HG02852 (cell line): ENCODE results near the gene XRCC2.
"Not testable (repeated sequence)": the region's sequence is repeated elsewhere in the genome, so short reads cannot be mapped to it uniquely, and the experiment has no call there.

Experiments used
- ATAC-seq: cut with Tn5 transposase; IDR thresholded peaks from one replicate; pipeline ENCODE4 v1.9.1; 2021; ENCODE audit warnings: mild to moderate bottlenecking, moderate library complexity; ENCODE audit not compliant: unreplicated experiment

XRCC2 gene

GRCh38 chr7:152666078-152666477, 9.9 kb downstream of the XRCC2 start:
- no peak for ATAC-seq

- no peak for ATAC-seq
Measured at GRCh38 chr7:152664636-152665035, 11.3 kb downstream of the XRCC2 start.

GRCh38 chr7:152663931-152664330, 12.0 kb downstream of the XRCC2 start:
- no peak for ATAC-seq

DNA sequence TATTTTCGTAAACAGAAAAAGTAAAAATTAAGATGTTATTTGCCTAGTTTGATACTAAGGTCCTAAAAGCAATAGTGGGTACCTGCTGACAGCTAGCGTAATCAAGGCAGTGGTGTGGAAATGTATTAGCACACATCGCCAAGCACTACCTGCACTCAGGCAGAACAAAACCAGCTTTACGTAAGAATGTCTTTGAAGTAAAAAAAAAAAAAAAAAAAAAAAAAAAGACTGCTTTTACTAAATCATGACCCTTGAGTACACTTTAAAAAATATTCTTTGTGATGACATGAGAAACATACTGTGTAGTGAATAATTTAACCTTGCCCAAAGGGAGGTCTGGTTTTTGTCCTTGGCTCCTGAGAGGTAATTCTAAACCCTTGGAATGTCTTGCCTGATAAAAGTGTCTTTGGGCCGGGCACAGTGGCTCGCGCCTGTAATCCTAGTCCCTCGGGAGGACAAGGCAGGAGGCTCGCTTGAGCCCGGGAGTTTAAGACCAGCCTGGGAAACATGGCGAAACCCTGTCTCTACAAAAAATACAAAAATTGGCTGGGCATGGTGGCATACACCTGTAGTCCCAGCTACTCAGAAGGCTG, 12.7 kb downstream of the XRCC2 start:
- no peak for ATAC-seq

GRCh38 chr7:152661479-152661878, 14.5 kb downstream of the XRCC2 start:
- no peak for ATAC-seq

GRCh38 chr7:152660021-152660420, 15.9 kb downstream of the XRCC2 start:
- ATAC-seq, result no peak

DNA sequence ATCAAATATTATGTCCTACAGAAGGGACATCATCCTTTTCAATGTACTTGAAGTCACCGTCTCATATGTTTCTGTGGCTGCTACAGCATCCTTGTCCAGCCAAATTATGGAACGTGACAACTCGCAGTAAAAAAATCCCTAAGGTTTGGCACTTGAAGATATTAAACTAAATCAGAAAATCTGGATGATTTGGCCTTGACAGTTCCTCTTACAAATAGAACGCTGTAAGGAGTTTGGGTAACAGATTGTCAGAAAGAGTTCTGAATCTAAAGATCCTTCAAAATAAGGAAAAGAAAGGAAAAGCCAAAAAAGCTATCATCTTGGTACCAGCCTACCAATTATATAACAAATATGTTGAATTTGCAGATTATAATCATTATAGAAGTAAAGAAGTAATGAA, 21.0 kb downstream of the XRCC2 start:
- ATAC-seq, result no peak

DNA sequence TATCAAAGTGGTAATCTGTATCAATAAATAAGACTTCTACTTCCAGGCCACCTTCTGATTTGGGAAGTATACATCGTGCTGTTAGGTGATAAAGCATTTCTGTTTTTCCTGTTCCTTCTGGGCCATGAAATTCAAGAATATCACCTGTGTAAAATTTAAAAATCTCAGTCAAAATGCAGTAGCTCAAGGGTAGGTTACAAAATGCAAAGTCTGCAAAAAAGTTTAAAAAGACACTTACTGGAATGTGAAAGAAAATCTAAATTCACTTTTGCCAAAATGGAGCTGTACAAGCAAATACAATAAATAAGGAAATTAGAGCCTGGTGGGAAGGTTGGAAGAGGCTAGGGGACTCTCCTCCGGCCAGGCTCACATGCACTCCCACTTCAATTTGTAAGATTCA, 26.7 kb downstream of the XRCC2 start:
- ATAC-seq, result no peak

DNA sequence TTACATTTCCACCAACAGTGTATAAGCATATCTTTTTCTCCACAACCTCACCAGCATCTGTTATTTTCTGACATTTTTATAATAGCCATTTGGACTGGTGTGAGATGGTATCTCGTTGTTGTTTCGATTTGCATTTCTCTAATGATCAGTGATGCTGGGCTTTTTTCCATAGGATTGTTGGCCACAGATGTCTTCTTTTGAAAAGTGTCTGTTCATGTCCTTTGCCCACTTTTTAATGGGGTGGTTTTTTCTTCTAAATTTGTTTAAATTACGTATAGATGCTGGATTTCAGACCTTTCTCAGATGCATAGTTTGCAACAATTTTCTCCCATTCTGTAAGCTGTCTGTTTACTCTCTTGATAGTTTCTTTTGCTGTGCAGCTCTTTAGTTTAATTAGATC, 28.9 kb downstream of the XRCC2 start:
- ATAC-seq, result no peak

DNA sequence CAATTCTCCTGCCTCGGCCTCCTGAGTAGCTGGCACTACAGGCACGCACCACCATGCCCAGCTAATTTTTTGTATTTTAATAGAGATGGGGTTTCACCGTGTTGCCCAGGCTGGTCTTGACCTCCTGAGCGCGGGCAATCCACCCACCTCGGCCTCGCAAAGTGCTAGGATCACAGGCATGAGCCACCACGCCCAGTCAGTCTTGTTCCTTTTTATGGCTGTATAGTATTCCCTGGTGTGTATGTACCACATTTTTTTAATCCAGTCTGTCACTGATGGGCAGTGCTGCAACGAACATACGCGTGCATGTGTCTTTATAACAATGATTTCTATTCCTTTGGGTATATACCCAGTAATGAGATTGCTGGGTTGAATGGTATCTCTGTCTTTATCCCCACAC, 29.4 kb downstream of the XRCC2 start:
- ATAC-seq, result not testable (repeated sequence)

- ATAC-seq, result no peak
Measured at GRCh38 chr7:152643979-152644559, 31.9 kb downstream of the XRCC2 start.

- no peak for ATAC-seq
Measured at GRCh38 chr7:152641384-152641783, 34.6 kb downstream of the XRCC2 start.

- no peak for ATAC-seq
Measured at GRCh38 chr7:152640829-152641228, 35.1 kb downstream of the XRCC2 start.

- ATAC-seq, result no peak
Measured at GRCh38 chr7:152637920-152638580, 37.9 kb downstream of the XRCC2 start.

GRCh38 chr7:152637161-152637560, 38.8 kb downstream of the XRCC2 start:
- no peak for ATAC-seq

GRCh38 chr7:152636441-152636840, 39.5 kb downstream of the XRCC2 start:
- ATAC-seq, result no peak

DNA sequence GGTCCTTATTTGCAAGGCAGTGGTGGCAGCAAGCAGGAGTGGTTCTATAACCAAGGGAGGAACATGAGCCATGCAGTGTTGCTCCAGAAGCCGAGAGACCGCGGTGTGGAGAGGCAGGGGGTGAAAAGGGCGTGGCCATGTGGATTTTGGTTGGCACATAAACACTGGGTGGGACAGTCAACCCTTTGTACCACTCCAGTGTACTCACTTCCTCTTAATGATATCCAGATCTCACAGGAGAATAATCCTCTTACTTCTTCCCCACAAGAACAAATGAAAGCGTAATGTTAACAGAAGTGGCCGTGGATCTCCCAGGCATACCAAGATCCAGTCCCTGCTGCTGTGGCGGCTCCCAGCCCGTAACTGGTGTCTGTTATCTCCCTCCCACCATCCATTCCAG, 42.4 kb downstream of the XRCC2 start:
- no peak for ATAC-seq

DNA sequence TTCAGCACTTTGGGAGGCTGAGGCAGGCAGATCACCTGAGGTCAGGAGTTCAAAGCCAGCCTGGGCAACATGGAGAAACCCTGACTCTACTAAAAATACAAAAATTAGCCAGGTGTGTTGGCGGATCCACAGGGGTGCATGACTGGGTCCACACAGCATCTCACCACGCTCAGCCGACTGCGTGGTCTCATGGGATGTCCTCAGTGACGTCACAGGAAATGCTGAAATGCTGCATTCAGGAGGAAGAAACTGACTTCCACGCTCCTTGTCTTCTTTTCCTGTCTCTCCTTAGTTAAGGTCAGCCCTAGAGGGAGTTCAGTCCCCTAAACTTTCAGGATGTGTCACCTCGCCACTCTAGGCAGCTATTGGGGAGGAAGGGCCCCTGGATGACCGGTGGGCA, 42.9 kb downstream of the XRCC2 start:
- ATAC-seq, result no peak

DNA sequence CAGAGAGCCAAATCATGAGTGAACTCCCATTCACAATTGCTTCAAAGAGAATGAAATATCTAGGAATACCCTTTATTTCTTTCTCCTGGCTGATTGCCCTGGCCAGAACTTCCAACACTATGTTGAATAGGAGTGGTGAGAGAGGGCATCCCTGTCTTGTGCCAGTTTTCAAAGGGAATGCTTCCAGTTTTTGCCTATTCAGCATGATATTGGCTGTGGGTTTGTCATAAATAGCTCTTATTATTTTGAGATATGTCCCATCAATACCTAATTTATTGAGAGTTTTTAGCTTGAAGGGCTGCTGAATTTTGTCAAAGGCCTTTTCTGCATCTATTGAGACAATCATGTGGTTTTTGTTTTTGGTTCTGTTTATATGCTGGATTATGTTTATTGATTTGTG, 47.2 kb downstream of the XRCC2 start:
- not testable (repeated sequence) for ATAC-seq

- ATAC-seq, result no peak
Measured at GRCh38 chr7:152624228-152624627, 51.7 kb downstream of the XRCC2 start.

- ATAC-seq, result no peak
Measured at GRCh38 chr7:152621426-152621825, 54.5 kb downstream of the XRCC2 start.

DNA sequence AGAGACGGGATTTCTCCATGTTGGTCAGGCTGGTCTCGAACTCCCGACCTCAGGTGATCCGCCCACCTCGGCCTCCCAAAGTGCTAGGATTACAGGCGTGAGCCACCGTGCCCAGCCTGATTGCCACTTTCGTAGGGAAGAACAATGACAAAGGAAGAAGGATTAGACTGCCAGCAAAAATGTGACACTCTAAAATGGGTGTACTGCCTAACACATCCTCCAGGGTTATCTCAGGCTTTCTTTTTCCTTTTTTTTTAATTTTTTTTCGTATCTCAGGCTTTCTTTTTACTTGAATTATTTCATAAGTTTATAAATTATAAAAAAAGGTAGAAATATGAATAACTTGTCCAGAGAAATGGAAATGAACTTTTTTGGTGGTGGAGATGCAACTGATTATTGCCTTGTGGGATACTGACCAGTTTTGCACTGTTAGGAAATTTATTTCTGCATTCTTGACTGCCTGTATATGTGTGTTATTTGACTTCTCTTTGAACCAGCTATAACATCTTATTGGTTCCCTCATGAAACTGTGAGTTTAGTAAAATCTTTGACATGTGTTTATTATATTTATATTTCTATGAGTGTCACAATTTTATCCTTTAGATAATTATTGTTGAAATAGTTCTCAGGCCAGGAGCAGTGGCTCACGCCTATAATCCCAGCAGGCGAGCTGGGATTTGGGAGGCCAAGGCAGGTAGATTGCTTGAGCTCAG, 56.8 kb downstream of the XRCC2 start:
- no peak for ATAC-seq
